ENCODE measurements around the gene FBXL15. TPM values are rescaled to one million over a fixed set of nuclear protein-coding genes. Genes with fewer than 3 reads are reported as not detected.

The FBXL15 gene, protein sequence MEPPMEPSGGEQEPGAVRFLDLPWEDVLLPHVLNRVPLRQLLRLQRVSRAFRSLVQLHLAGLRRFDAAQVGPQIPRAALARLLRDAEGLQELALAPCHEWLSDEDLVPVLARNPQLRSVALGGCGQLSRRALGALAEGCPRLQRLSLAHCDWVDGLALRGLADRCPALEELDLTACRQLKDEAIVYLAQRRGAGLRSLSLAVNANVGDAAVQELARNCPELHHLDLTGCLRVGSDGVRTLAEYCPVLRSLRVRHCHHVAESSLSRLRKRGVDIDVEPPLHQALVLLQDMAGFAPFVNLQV
- 8.3 and 8.6 TPM in 2 replicates for total RNA-seq (2016; rRNA removed; fragmentation: Illumina TruSeq; extraction: Trizol)
- total RNA-seq (2016; cell fraction: cytosol; rRNA removed; fragmentation: Illumina TruSeq; extraction: Trizol; ENCODE audit: low read depth), result 3.2 and 3.3 TPM in 2 replicates
- 7.7 and 8.0 TPM in 2 replicates for total RNA-seq (2016; cell fraction: insoluble cytoplasmic fraction; rRNA removed; fragmentation: Illumina TruSeq; extraction: Trizol)
- 5.6 and 6.1 TPM in 2 replicates for total RNA-seq (2016; cell fraction: membrane; rRNA removed; fragmentation: Illumina TruSeq; extraction: Trizol)
- total RNA-seq (2016; cell fraction: nucleus; rRNA removed; fragmentation: Illumina TruSeq; extraction: Trizol), result 3.3 and 3.6 TPM in 2 replicates
- 4.3 and 6.4 TPM in 2 replicates for polyA plus RNA-seq (2011; rRNA removed)
- polyA plus RNA-seq (2011; cell fraction: cytosol; rRNA removed), result 6.2 and 12.2 TPM in 2 replicates
- 30.9 and 35.5 TPM in 2 replicates for polyA plus RNA-seq (2011; cell fraction: nucleus; rRNA removed)
- 4.1 and 4.3 TPM in 2 replicates for polyA plus RNA-seq (2012)
- polyA plus RNA-seq (2016; cell fraction: cytosol; fragmentation: Illumina TruSeq; extraction: Trizol; ENCODE audit: low read depth), result 2.7 and 3.5 TPM in 2 replicates
- polyA plus RNA-seq (2016; cell fraction: insoluble cytoplasmic fraction; fragmentation: Illumina TruSeq; extraction: Trizol; ENCODE audit: low read depth), result 6.9 and 8.6 TPM in 2 replicates
- polyA plus RNA-seq (2016; cell fraction: membrane; fragmentation: Illumina TruSeq; extraction: Trizol; ENCODE audit: low read depth), result 4.3 and 4.4 TPM in 2 replicates
- polyA plus RNA-seq (2016; cell fraction: nucleus; fragmentation: Illumina TruSeq; extraction: Trizol; ENCODE audit: insufficient read depth, low read depth), result 9.7 TPM in 2 replicates
- polyA minus RNA-seq (2011; rRNA and poly(A)+ RNA removed; ENCODE audit: low replicate concordance), result 3.8 and 4.9 TPM in 2 replicates
- polyA minus RNA-seq (2011; cell fraction: cytosol; rRNA and poly(A)+ RNA removed), result 2.8 and 4.0 TPM in 2 replicates
- 3.0 and 3.4 TPM in 2 replicates for polyA minus RNA-seq (2011; cell fraction: nucleus; rRNA and poly(A)+ RNA removed)
- Bru-seq, nascent RNA, result percentile 55 among the genes with signal in this experiment
- BruChase-seq, experiment 1, labeled RNA remaining after a 6-hour chase, result percentile 60 among the genes with signal in this experiment
- BruChase-seq, experiment 2, labeled RNA remaining after a 2-hour chase, result percentile 62 among the genes with signal in this experiment
- long read RNA-seq, experiment 1, transcript FBXL15-201 (4 exons, 2,362 nt), result major isoform, 7 of 35 reads
- long read RNA-seq, experiment 1, partial matches to known transcripts, result 16 of 35 reads
- long read RNA-seq, experiment 1, other reads (novel, unspliced or antisense), result 12 of 35 reads
- long read RNA-seq, experiment 2, transcript FBXL15-201 (4 exons, 2,362 nt), result major isoform, 12 of 62 reads
- long read RNA-seq, experiment 2, partial matches to known transcripts, result 36 of 62 reads
- long read RNA-seq, experiment 2, other reads (novel, unspliced or antisense), result 14 of 62 reads

GRCh38 chr10:102420714-102421506 lies at the start of gene FBXL15:
FBXL15 (plus strand) TSS chr10:102420836; CDS start chr10:102421130, 294 bp downstream.
- H2AFZ ChIP-seq (ENCODE audit: low read length), result peak within 1 kb of the TSS; percentile 90
- peak within 1 kb of the TSS; percentile 87 for H3K27ac ChIP-seq (ENCODE audit: extremely low read length, insufficient read depth, low read length)
- H3K4me1 ChIP-seq (ENCODE audit: insufficient read depth, low read length), result peaks cover 36% of the 10 kb centered on the region
- in situ Hi-C loops (cut with HindIII; ENCODE audit: extremely low pct_ligation_motif_present, low pct_unique_long_range_greater_than_20kb) (loop anchor here (5.0 kb wide), 1 partner anchor 41 kb away; no protein-coding TSS in a partner anchor), intact Hi-C loops (cut with micrococcal nuclease; ENCODE audit: unreplicated experiment) (loop anchor here (2.0 to 5.0 kb wide), 3 partner anchors 26 to 56 kb away; partner anchors contain the start of gene NFKB2)
- H3K4me3 ChIP-seq (replicated peaks in 1 of 3; ENCODE audit: insufficient read depth in 1 of 3, low read depth in 2 of 3, low read length in 3 of 3), result peak within 1 kb of the TSS; percentile 79 to 97 (median 84)
- no peaks in the 10 kb centered on the region for H3K9me3 ChIP-seq (ENCODE audit: low read length)
- POLR2A ChIA-PET, result interaction anchor here (0.9 to 5.3 kb wide), 13 partner anchors 10 to 306 kb away, joined by 3 to 135 read pairs (median 5); partner anchors contain the start of genes C10orf95, CUEDC2 and NFKB2
- H3K36me3 ChIP-seq (replicated peaks in 1 of 2; ENCODE audit: control insufficient read depth in 1 of 2, insufficient read depth in 2 of 2, low read length in 2 of 2), result peaks cover 0 to 14% of the 10 kb centered on the region in 2 experiments; a peak in 3 of 5 replicates
- H3K9ac ChIP-seq (ENCODE audit: insufficient read depth, low read depth, low read length), result peak within 1 kb of the TSS; percentile 77
- DNase-seq (ENCODE audit: low spot score) (peak; percentile 95), FAIRE-seq (peak; percentile 91), ATAC-seq (peak; percentile 63)
- H3K27me3 ChIP-seq (ENCODE audit: control insufficient read depth in 1 of 2, insufficient read depth in 2 of 2, low read length in 2 of 2), result peaks cover 1 to 6% of the 10 kb centered on the region in 2 experiments; a peak in 2 of 5 replicates
- peak within 1 kb of the TSS; percentile 98 for H3K4me2 ChIP-seq (ENCODE audit: low read depth, low read length)
- CTCF ChIA-PET (ENCODE audit: low intra/inter-chr PET ratio, low total read pairs), result no interaction called here
- no peaks in the 10 kb centered on the region for H4K20me1 ChIP-seq (ENCODE audit: insufficient read depth, low read length)
- no peaks in the 10 kb centered on the region for H3K79me2 ChIP-seq (ENCODE audit: insufficient read depth, low read length)
- BruUV-seq (replicated peaks), result no TSS peak
- WGBS (ENCODE audit: low lambda C conversion rate), result 1% methylated on average over 42 of the region's 66 CpGs
- TF ChIP-seq MZF1 (CRISPR knock-in tag; IDR thresholded peaks at IDR 0.05; ENCODE audit: borderline replicate concordance) (no peak), NCOA5 (CRISPR knock-in tag; IDR thresholded peaks at IDR 0.05) (no peak), HOMEZ (CRISPR knock-in tag; IDR thresholded peaks at IDR 0.05; ENCODE audit: low read depth) (0 out of 2 replicates have a peak, but pooled peaks have one; percentile 20), NFYB (CRISPR knock-in tag; IDR thresholded peaks at IDR 0.05) (peak; percentile 53), ASH2L (IDR thresholded peaks at IDR 0.05; ENCODE audit: insufficient read length, low read depth, low read length) (peak; percentile 95), MYPOP (CRISPR knock-in tag; IDR thresholded peaks at IDR 0.05) (peak; percentile 18), KDM2A (CRISPR knock-in tag; IDR thresholded peaks at IDR 0.05; ENCODE audit: borderline replicate concordance, low read depth) (peak; percentile 93), KAT8 (CRISPR knock-in tag; IDR thresholded peaks at IDR 0.05) (peak; percentile 97)
- TF ChIP-seq, protein P1, sequence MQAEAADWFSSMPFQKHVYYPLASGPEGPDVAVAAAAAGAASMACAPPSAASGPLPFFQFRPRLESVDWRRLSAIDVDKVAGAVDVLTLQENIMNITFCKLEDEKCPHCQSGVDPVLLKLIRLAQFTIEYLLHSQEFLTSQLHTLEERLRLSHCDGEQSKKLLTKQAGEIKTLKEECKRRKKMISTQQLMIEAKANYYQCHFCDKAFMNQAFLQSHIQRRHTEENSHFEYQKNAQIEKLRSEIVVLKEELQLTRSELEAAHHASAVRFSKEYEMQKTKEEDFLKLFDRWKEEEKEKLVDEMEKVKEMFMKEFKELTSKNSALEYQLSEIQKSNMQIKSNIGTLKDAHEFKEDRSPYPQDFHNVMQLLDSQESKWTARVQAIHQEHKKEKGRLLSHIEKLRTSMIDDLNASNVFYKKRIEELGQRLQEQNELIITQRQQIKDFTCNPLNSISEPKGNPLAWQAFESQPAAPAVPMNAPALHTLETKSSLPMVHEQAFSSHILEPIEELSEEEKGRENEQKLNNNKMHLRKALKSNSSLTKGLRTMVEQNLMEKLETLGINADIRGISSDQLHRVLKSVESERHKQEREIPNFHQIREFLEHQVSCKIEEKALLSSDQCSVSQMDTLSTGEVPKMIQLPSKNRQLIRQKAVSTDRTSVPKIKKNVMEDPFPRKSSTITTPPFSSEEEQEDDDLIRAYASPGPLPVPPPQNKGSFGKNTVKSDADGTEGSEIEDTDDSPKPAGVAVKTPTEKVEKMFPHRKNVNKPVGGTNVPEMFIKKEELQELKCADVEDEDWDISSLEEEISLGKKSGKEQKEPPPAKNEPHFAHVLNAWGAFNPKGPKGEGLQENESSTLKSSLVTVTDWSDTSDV (CRISPR knock-in tag; IDR thresholded peaks at IDR 0.05), result peak; percentile 70; the same call in 1 of the 2 replicates

All from HepG2 (cell line).